Measurements from ENCODE around the gene CWF19L1. TPM values are rescaled to one million over a fixed set of nuclear protein-coding genes. Genes with fewer than 3 reads are reported as not detected.

Gene CWF19L1
- polyA plus RNA-seq, 2 of the 4 experiments (the other 2 are of a cell fraction), result 24.7 to 30.2 TPM

DNA sequence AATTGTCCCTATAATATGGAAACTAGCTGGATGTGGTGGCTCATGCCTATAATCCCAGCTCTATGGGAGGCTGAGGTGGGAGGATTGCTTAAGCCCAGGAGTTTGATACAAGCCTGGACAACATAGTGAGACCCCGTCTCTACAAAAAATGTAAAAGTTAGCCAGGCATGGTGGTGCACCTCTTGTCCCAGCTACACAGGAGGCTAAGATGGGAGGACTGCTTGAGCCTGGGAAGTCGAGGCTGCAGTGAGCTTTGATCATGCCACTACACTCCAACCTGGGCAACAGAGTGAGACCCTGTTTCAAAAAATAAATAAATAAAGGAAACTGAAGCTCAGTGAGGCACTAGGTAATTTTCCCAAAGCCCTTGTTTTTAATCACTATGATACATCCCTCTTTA, 65.9 kb downstream of the CWF19L1 start:
- no peak for FAIRE-seq
- DNase-seq (ENCODE audit: low read depth in 1 of 2, low spot score in 1 of 2), result no peak
- Histone ChIP-seq H3K9me3 (no peaks in the 10 kb centered on the region), H3K27ac (no peak overlapping the region), H3K4me1 (no peaks in the 10 kb centered on the region), H3K4me2 (no peak overlapping the region), H3K4me3 (no peak overlapping the region)
- ChIA-PET POLR2A (no interaction called here), CTCF (interaction anchor here (1.6 kb wide), 1 partner anchor 17 kb away, joined by 3 read pairs; no protein-coding TSS in a partner anchor)
- ATAC-seq, result no peak
- WGBS (ENCODE audit: missing lambda C conversion rate), result 95% methylated on average over 2 of the region's 2 CpGs
- no peak for TF ChIP-seq EHMT2 (IDR thresholded peaks at IDR 0.05; ENCODE audit: low read depth)

DNA sequence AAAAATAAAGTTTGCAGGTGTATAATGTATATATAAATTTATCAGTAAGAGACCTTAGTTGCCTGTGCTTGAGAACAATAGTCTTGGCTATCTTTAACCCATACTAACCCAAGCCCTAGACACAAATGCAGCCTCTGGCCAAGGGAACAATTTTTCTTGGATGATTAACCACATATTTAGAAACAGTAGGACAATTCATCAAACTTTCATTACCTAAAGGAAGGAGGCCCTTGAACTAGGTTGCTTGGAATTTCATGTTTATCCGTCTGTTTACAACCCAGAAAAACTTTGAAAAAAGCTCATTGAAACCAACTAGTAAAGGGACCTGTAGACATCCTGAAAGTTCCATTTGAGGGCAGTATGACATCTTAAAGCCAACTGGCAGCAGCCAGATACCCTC, 72.7 kb downstream of the CWF19L1 start:
- DNase-seq (ENCODE audit: low read depth in 1 of 2, low spot score in 1 of 2), result no peak
- no peak overlapping the region for H3K4me2 ChIP-seq
- ChIA-PET CTCF (interaction anchor here (1.1 kb wide), 1 partner anchor 349 kb away, joined by 3 read pairs; no protein-coding TSS in a partner anchor), POLR2A (no interaction called here)
- WGBS (ENCODE audit: missing lambda C conversion rate), result 81% methylated on average over 1 of the region's 1 CpG
- ATAC-seq, result no peak
- H3K27ac ChIP-seq, result no peak overlapping the region
- no peaks in the 10 kb centered on the region for H3K9me3 ChIP-seq
- FAIRE-seq, result no peak
- H3K4me3 ChIP-seq, result no peak overlapping the region
- no peaks in the 10 kb centered on the region for H3K4me1 ChIP-seq
- TF ChIP-seq RFX5 (IDR thresholded peaks at IDR 0.05), result no peak
- TF ChIP-seq HEYL (CRISPR knock-in tag; IDR thresholded peaks at IDR 0.05), result no peak
- TF ChIP-seq ZSCAN20 (CRISPR knock-in tag; IDR thresholded peaks at IDR 0.05), result no peak
- TF ChIP-seq, protein P1, sequence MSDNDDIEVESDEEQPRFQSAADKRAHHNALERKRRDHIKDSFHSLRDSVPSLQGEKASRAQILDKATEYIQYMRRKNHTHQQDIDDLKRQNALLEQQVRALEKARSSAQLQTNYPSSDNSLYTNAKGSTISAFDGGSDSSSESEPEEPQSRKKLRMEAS (IDR thresholded peaks at IDR 0.05), result no peak
- TF ChIP-seq BHLHE40 (IDR thresholded peaks at IDR 0.05; ENCODE audit: low read depth, low read length), result no peak
- TF ChIP-seq, protein P2, sequence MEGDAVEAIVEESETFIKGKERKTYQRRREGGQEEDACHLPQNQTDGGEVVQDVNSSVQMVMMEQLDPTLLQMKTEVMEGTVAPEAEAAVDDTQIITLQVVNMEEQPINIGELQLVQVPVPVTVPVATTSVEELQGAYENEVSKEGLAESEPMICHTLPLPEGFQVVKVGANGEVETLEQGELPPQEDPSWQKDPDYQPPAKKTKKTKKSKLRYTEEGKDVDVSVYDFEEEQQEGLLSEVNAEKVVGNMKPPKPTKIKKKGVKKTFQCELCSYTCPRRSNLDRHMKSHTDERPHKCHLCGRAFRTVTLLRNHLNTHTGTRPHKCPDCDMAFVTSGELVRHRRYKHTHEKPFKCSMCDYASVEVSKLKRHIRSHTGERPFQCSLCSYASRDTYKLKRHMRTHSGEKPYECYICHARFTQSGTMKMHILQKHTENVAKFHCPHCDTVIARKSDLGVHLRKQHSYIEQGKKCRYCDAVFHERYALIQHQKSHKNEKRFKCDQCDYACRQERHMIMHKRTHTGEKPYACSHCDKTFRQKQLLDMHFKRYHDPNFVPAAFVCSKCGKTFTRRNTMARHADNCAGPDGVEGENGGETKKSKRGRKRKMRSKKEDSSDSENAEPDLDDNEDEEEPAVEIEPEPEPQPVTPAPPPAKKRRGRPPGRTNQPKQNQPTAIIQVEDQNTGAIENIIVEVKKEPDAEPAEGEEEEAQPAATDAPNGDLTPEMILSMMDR (IDR thresholded peaks at IDR 0.05), result no peak
- no peak for TF ChIP-seq KDM1A (IDR thresholded peaks at IDR 0.05; ENCODE audit: low read depth)

DNA sequence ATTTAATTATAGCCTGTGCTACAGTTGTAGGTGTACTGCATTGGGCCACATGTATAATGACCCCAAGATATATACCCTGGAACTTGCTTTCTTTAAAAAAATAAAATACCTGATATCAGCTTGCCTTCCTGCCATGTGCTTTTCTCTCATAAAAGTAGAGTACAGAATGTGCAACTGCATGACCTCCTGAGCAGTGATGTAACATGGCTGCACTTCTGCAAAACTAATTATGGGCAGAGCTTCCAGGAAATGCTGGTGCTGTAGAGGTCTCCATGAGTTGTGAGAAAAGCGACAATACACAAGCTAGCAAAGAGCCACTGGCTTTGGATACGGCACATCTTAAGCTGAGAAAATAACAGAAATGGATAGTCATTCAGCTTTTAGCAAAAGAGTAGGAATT, 75.1 kb downstream of the CWF19L1 start:
- H3K9me3 ChIP-seq, result no peaks in the 10 kb centered on the region
- H3K4me1 ChIP-seq, result peaks cover 12% of the 10 kb centered on the region; the same call in 2 of the 3 replicates
- 91% methylated on average over 2 of the region's 2 CpGs for WGBS (ENCODE audit: missing lambda C conversion rate)
- DNase-seq (ENCODE audit: low read depth in 1 of 2, low spot score in 1 of 2) (no peak), ATAC-seq (no peak), FAIRE-seq (no peak)
- TF ChIP-seq TFCP2L1 (CRISPR knock-in tag; IDR thresholded peaks at IDR 0.05), result no peak
- no peak for TF ChIP-seq PHF8 (IDR thresholded peaks at IDR 0.05; ENCODE audit: borderline replicate concordance, low read depth)
- TF ChIP-seq MAZ (IDR thresholded peaks at IDR 0.05; ENCODE audit: borderline replicate concordance, low read depth, low read length), result no peak
- TF ChIP-seq, protein P3, sequence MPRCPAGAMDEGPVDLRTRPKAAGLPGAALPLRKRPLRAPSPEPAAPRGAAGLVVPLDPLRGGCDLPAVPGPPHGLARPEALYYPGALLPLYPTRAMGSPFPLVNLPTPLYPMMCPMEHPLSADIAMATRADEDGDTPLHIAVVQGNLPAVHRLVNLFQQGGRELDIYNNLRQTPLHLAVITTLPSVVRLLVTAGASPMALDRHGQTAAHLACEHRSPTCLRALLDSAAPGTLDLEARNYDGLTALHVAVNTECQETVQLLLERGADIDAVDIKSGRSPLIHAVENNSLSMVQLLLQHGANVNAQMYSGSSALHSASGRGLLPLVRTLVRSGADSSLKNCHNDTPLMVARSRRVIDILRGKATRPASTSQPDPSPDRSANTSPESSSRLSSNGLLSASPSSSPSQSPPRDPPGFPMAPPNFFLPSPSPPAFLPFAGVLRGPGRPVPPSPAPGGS (IDR thresholded peaks at IDR 0.05), result no peak
- TF ChIP-seq, protein P4, sequence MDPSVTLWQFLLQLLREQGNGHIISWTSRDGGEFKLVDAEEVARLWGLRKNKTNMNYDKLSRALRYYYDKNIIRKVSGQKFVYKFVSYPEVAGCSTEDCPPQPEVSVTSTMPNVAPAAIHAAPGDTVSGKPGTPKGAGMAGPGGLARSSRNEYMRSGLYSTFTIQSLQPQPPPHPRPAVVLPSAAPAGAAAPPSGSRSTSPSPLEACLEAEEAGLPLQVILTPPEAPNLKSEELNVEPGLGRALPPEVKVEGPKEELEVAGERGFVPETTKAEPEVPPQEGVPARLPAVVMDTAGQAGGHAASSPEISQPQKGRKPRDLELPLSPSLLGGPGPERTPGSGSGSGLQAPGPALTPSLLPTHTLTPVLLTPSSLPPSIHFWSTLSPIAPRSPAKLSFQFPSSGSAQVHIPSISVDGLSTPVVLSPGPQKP (IDR thresholded peaks at IDR 0.05; ENCODE audit: low read depth, low read length), result no peak
- TF ChIP-seq ESRRA (IDR thresholded peaks at IDR 0.05; ENCODE audit: borderline replicate concordance, low read length), result no peak
- no peak for TF ChIP-seq HOXB13 (CRISPR knock-in tag; IDR thresholded peaks at IDR 0.05; ENCODE audit: low read depth)
- TF ChIP-seq SMC3 (IDR thresholded peaks at IDR 0.05), result no peak
- no peak for TF ChIP-seq HDAC2 (IDR thresholded peaks at IDR 0.05)
- no peak for TF ChIP-seq HEYL (CRISPR knock-in tag; IDR thresholded peaks at IDR 0.05)
- no peak for TF ChIP-seq BHLHE40 (IDR thresholded peaks at IDR 0.05; ENCODE audit: low read depth, low read length)
- no peak for TF ChIP-seq CBX8 (IDR thresholded peaks at IDR 0.05)
- ChIA-PET POLR2A (no interaction called here), CTCF (no interaction called here)
- H3K27ac ChIP-seq, result no peak overlapping the region
- H3K4me2 ChIP-seq, result no peak overlapping the region
- no peak overlapping the region for H3K4me3 ChIP-seq

Data from A549 (cell line).